HG03342 (cell line): Measurements from ENCODE around the gene ATP5F1E.

ENCODE experiments used
- ATAC-seq: cut with Tn5 transposase; IDR thresholded peaks from one replicate; pipeline ENCODE4 v1.9.1; 2021; ENCODE audit warnings: mild to moderate bottlenecking, moderate library complexity; ENCODE audit not compliant: unreplicated experiment

Gene ATP5F1E

GRCh38 chr20:59032023-59032712 is at the start of gene ATP5F1E:
Gene ATP5F1E (minus strand): TSS chr20:59032335. CDS start chr20:59032251, 84 bp downstream.
- ATAC-seq: peak; percentile 92

DNA sequence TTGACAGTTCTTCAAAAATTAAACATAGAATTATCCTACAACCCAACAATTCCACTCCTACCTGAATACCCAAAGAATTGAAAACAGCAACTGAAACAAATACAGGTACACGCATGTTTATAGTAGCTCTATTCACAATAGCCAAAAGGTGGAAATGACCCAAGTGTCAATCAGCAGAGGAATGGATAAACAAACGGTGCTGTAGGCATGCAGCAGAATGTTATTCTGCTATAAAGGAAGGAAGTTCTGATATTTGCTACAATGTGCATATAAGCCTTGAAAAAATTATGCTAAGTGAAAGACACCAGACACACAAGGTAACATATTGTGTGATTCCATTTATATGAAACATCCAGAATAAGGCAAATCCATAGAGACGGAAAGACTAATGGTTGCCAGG is 48.9 kb upstream of the ATP5F1E start:
- no peak for ATAC-seq

- ATAC-seq: no peak
Measured at GRCh38 chr20:59078231-59078630, 46.1 kb upstream of the ATP5F1E start.

- ATAC-seq: no peak
Measured at GRCh38 chr20:59077705-59078104, 45.6 kb upstream of the ATP5F1E start.

DNA sequence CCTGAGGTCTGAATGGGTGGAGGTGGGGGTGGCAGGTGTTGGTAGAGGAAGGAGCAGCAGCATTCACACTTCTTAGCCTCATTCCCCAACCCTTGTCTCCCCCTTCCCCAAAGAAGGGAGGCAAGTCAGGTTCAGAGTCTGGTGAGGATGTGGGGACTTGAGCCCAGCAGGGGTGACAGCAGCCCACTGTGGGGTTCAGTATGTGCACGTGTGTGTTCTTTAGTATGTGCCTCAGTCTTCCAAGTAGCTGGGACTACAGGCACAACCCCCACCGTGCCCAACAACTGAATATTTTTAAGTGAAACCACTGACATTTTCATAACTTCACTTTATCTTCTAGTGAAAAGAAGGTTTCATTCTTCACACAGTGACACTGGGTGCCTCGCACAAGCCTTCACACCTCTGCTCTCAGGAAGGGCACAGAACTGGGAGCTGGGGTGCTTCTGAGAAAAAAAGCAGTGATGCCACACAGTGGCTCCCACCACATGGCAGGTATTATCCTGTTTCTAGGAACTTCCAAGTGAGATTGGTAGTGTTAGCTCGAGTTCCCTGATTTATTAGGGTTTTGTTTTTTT is 43.9 kb upstream of the ATP5F1E start:
- no peak for ATAC-seq

DNA sequence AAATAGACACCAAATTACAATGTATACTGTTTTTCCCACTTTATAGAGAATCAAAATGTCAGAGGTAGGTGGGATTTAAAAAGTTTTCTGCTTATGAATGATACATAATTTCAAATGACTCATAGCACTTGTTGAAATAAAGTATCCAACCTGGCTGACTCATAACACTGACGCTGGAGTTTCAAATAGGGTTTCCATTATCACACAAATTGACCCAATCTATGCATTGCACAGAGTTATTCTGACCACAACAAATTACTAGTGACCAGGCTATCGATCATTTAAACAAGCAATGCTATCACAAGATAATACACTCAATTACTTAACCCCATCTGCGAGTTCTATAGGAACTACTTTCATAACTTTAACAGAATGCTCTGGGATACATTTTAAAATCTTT is 42.3 kb upstream of the ATP5F1E start:
- ATAC-seq: no peak

- ATAC-seq: no peak
Measured at GRCh38 chr20:59073582-59073981, 41.4 kb upstream of the ATP5F1E start.

- peak; percentile 74 for ATAC-seq
Measured at GRCh38 chr20:59071216-59071615, 39.1 kb upstream of the ATP5F1E start.

DNA sequence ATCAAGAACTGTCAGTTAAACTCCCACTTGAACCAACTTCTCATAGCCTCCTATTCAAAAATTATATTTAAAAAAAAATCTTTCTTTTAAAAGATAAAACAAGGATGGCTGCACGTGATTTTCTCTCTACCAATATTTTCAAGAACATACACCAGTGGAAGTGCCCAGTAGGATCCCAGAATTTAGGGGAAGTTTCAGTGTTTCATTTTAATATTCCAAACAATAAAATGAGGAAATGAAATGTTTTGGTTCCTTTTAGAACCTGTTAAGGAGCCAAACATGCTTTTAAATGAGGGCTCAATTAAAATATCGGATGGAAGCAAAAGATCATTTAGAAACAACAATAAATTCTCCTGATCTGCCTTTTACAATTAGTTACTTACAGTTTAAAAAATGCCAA is 36.9 kb upstream of the ATP5F1E start:
- no peak for ATAC-seq

DNA sequence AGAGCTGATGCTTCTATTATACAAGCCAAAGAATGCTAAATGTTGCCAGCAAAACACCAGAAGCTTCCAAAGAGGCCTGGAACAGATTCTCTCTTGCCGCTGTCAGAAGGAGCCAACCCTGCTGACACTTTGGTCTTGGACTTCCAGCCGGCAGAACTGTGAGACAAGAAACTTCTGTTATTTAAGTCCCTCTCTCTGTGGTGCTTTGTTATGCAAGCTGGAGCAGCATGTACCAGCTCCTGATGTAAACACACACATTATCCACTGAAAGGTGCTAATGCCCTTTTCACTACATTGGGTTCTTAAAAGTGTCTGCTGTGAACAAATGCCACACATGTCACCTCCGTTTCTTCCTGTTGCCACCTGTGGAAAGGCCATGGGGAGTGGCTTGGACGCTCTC is 36.4 kb upstream of the ATP5F1E start:
- no peak for ATAC-seq

- ATAC-seq: no peak
Measured at GRCh38 chr20:59064214-59064722, 32.1 kb upstream of the ATP5F1E start.

GRCh38 chr20:59063358-59064213 is 31.5 kb upstream of the ATP5F1E start:
- ATAC-seq: no peak

GRCh38 chr20:59062081-59062480 is 29.9 kb upstream of the ATP5F1E start:
- no peak for ATAC-seq

- no peak for ATAC-seq
Measured at GRCh38 chr20:59055302-59055701, 23.2 kb upstream of the ATP5F1E start.

DNA sequence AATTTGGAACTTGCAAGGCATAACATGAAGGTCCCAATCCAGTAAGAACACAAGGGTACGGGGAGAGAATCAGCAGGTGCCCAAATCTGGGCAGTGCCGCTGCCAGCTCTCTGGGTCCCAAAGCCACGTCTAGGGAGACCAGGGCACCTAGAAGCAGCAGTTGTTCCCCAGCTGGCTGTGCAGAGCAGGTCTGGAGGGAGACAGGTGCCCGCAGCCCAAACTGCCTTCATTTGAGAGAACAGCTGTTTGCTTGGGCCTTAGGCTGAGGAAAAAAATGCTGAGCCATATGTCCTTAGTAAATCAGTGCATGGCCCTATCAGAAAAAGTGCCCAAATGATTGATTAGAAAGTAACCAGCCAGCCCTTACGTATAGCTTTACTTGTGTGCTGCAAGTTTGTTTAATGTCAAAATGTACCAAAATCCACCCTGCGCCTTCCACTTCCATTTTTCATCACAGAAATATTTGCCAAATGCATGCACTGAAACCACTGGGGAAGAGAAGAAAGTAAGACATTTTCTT is 19.6 kb upstream of the ATP5F1E start:
- ATAC-seq: no peak

DNA sequence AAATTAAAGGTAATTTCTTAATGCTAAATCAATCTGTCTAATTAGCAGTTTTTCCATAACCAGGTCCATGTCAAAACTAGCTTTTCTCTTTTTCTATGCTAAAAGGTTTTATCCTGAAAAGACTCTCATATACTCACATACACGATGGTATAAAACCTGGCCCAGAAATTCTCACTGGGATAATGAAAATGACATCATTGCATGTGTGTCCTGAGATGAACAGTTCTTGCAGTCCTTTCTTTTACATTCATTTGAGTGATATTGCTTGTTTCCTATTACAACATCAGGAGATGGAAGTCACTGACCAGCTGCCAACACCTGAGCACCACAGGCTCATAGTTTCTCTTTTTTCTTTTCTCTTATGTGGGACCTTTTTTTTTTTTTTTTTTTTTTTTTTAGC is 18.3 kb upstream of the ATP5F1E start:
- no peak for ATAC-seq

GRCh38 chr20:59048681-59049030 is 16.5 kb upstream of the ATP5F1E start:
- no peak for ATAC-seq

- ATAC-seq: no peak
Measured at GRCh38 chr20:59047938-59048680, 16.0 kb upstream of the ATP5F1E start.

- no peak for ATAC-seq
Measured at GRCh38 chr20:59046862-59047261, 14.7 kb upstream of the ATP5F1E start.

- no peak for ATAC-seq
Measured at GRCh38 chr20:59044796-59045195, 12.7 kb upstream of the ATP5F1E start.

- ATAC-seq: no peak
Measured at GRCh38 chr20:59044295-59044694, 12.2 kb upstream of the ATP5F1E start.
